Ramos (cell line): ENCODE measurements around the gene SNX5.

Experiments used
- in situ Hi-C: fragments of 300-500 bp; cut with MboI; formaldehyde crosslinking; loops from one replicate; pipeline ENCODE4 v1.14.3; 2022; ENCODE audit warnings: low sequenced_read_pairs; ENCODE audit not compliant: unreplicated experiment

SNX5 gene

DNA sequence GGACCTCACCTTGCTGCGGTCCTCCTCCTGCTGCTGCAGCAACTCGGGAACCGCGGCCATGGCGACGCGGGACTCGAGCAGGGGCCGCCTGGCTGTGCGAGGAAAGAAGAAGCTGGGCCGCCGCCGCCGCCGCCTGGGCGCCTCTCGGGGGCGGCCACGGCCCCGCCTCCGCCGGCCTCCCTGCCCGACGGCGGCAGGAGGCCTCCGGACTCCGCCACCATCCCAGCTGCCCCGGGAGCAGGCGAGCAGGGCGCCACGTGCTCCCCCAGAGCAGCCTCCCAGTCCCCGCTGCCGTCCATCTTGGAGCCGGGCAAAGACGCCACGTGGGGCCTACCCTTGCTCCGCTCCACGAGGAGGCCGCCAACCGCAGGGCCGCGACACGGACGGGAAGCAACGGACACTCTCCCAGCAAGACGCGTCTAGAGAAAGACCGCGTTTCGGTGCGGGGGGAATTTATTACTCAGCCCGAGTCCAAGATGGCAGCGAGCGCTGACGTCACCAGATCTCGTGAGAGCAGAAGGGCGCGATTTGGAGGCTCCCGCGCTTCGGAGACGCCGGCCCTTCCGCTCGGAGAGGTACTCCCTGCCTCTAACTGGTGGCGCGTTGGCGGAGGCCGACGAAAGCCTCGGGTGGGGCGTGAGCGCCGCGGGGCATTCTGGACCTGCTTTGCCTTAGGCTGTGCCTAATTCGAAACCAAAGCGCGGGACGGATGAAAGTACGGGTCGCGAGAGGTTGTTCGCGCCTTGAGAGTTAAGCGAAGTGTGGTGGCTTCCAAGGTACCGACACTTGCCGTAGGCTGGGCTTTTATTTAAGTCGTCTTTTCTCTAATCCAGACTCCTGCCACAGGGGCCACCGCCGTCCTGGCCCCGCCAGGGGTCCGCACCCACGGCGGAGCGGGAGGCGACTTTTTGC is at the start of gene SNX5, which contains the start of gene MGME1:
SNX5 (minus strand) TSS at position 429 of the 912 bp plus-strand sequence; CDS start at position 60, 369 bp downstream.
MGME1 (plus strand) TSS at position 653 of the 912 bp plus-strand sequence. CDS start 842 bp downstream, outside the sequence.
- in situ Hi-C loops, result no loop called here

DNA sequence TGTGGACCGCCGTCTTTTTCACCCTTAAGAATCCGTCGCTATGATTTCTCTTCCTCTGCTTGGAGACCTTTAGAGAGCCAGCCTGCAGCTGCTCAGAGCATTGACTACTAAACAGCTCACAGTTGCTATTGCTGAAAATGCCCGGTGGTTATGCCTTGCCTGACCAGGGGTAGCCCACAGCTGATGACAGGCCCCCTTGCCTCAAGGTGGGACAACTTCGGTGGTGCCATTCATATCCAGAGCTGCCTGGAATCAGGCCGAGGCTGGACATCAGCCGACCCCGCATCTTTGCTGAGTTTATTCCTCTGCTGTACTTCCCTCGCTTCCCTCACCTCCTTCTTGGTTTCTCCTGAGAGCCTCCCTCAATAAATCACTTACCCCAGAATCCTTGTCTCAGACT is 49.5 kb upstream of the SNX5 start:
- in situ Hi-C loops, result no loop called here

DNA sequence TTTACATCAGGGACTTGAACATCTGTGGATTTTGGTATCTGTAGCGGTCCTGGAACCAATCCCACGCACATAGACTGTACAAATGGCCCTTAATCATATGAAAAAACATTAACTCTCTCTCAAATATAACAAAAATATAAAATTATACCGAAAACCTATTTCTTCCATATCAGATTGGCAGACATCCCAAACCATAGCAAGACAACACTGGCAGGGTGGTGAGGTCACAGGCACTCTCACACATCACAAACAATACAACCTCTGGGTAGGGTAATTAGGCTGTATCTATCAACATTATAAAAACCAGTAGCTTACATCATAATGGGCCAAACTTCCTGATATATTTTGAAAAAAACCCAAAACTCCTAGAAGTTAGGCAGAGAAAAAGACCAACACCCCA is 48.2 kb upstream of the SNX5 start:
- in situ Hi-C loops, result no loop called here

DNA sequence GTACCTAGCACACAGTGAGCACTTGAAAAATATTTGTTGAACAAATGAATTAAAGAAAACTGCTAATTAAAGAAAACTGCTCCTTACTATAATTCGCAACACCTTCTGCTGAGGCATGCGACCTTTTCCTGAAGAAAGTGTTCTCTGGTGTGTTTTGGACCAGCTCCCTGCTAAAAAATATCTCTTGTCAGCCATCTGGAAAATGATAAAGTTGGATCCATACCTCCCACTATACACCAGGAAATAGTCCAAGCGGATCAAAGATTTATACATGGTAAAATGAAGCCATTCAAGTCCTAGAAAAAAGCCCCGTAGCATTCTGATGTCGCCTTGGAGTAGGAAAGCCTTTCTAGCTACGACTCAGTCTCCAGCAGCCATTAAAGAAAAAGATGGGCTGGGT is 45.8 kb upstream of the SNX5 start:
- in situ Hi-C loops, result no loop called here

DNA sequence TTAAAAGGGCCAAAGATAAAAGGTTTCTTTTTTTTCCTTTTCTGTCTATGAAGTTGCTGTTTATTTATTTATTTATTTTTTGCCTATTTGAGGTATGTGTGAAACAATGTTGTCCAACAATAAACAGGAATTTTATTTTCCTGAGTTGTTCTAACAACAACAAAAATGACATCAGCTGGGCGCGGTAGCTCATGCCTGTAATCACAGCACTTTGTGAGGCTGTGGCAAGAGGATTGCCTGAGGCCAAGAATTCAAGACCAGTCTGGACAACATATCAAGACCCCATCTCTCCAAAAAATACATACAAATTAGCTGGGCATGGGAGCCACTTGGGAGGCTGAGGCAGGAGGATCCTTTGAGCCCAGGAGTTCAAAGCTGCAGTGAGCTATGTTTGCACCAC is 44.3 kb upstream of the SNX5 start:
- in situ Hi-C loops, result no loop called here

DNA sequence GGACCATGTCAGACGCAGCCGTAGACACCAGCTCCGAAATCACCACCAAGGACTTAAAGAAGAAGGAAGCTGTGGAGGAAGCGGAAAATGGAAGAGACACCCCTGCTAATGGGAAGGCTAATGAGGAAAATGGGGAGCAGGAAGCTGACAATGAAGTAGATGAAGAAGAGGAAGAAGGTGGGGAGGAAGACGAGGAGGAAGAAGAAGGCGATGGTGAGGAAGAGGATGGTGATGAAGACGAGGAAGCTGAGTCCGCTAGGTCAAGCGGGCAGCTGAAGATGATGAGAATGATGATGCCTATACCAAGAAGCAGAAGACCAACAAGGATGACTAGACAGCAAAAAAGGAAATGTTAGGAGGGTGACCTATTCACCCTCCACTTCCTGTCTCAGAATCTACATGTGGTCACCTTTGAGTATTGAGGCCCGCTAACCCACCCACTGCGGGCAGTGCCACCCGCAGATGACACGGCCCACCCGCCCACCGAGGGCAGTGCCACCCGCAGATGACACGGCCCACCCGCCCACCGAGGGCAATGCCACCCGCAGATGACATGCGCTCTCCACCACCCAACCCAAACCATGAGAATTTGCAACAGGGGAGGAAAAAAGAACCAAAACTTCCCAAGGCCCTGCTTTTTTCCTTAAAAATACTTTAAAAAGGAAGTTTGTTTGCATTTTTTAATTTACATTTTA is 43.5 kb upstream of the SNX5 start:
- in situ Hi-C loops, result no loop called here

DNA sequence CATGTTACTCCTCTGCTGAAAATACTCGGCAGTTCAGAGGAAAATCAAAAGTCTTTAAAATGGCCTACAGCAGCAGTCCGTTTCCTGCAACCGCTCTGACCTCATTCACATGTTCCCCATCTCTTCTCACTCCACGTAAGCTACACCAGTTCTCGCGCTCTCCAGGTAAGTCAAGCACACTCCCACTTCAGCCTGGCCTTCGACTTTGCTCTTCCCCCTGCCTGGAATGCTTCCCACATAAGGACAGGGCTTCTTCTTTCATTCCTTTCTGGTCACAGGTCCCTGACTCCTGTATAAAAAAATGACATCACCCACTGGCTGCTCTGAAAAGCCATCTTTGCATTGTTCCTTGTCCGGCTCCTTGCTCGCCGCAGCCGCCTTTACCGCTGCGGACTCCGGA is 42.9 kb upstream of the SNX5 start:
- in situ Hi-C loops, result no loop called here

DNA sequence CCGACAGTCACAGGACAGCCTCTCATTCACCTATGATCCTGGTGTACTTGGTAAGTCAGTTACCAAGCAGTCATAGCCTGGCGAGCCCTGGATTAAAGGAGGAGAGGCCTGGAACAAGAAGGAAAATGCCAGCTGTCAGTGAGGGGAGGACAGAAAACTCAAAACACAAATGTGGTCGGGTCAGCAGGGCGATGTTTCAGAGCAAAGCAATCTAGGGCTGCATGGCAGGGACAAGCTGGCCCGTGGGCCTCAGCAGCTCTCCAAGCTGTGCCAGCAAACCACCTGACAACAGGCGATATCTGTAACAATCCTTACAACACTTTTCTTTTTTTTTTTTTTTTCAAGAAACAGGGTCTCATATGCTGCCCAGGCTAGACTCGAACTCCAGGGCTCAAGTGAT is 40.5 kb upstream of the SNX5 start:
- in situ Hi-C loops, result no loop called here

DNA sequence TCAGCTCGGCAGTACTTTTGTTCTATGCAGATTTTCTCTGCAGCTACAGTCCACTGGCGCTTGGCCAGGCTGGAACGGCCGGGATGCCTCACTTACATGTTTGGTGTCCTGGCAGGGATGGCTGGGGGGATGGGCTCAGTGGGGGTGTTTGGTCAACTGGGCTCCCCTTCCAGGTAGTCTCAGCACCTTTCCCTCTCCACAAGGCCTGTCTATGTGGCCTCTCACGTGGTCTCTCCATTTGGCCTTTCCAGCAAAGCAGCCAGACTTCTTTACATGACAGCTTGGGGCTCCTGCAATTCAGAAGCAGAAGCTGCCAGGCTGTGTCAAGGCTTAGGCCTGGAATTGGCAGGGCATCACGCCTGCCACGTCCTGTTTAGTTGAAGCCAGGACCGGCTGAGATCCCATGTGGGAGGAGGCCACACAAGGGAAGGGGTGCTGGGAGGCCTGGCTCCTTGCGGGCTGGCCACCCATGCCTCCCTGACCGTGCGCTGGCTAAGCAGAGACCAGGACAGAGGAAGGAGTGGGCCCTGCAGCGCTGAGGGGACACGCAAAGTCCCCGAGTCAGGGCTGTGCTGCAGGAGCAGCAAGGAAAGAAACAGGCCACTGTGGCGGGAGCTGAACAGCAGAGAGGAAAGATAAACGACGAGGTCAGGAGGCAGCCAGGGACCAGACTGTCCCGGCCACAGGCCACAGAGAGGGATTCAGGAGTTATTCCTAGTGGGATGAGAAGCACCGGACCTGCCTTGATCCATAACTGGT is 39.1 kb upstream of the SNX5 start:
- in situ Hi-C loops, result no loop called here

DNA sequence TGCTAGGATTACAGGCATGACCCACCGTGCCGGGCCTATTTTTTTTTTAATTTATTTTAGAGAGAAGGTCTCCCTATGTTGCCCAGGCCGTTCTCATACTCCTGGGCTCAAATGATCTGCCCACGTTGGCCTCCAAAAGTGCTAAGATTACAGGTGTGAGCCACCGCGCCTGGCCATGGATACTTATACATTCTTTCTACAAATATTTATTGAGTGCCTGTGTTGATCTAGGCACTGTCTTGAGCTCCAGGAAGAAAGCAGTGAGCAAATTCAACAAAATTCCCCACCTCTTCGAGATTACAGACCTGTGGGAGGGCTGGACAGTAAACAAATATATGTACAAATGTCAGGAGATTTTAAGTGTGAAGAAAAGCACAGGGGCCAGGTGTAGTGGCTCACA is 38.1 kb upstream of the SNX5 start:
- in situ Hi-C loops, result no loop called here

DNA sequence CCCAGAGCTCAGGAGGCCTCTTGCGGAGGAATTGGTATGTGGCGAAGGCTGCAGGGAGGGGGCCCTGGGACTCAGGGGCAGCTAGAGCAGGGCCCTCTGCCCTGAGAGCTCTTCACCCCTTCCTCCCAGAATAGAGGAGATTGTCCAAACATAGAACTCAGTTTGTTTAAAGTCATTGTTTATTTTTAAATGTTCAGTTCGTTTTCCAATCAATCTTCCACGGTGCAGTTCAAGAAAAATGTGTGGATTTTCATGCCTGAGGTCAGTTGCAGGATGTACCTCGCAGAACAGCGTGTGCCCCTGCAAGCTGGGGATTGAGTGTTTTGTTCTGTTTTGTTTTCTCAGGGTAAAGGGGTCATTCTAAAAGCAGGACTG is 37.4 kb upstream of the SNX5 start:
- in situ Hi-C loops, result no loop called here

DNA sequence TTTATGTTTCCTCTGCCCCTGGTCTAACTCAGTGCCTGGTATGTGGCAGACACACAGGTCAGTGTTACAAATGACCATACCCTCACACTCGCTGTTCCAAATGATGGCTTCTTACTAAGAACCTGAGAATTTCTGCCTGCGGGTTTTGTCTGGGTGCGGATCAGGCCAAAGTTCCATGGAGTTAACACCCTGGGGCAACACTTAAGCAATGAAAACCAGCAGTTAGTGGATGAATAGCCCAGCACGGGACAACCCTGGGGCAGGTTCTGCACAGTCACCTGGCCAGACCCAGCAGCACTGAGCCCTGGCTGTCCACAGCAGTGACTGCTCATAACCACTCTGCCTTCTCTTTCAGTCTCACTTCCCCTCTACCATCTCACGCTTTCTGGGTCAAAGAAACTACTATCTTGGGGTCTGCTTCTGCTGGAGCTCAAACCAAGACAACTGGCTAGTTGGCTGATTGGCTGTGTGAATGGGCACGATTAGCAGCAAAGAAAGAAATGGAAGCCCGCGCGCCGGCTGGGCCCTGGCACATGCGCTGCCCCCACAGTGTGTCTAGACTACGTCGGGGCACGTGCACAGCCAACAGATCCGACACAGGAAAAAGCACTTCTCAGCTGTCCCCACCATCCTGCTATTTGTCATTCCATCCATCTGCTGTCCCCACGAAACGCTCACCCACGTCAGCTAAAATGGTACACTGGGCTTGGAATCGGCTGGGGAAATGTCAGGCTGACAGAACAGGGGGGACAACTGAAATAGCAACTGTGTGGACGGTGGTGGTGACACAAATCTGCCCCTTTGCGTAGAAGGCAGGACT is 36.8 kb upstream of the SNX5 start:
- in situ Hi-C loops, result no loop called here

DNA sequence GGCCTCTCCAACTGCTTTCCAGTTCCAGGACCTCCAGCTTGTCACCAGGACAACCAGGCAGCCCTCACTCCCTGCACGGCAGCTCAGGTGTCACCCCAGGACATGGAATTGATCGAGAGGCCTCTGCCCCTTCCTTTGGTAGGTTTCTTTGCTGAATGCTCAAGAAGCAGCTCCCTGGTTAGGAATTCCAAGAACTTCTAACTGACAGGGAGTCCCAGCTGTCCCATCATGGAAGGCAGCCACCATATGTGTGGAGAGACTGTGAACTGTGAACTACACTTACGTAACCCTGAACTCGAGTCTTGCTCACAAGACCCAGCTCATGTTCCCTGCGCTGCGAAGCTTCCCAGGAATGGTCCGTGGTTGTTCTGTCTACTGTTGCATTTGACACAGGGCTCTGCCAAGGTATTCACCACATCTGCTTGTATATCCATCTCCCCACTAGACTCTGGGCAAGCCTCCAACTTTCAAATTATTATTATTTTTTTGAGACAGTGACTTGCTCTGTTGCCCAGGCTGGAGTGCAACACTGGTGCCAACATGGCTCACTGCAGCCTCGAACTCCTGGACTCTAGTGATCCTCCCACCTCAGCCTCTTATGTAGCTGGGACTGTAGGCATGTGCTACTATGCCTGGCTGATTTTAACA is 35.9 kb upstream of the SNX5 start:
- in situ Hi-C loops, result no loop called here

DNA sequence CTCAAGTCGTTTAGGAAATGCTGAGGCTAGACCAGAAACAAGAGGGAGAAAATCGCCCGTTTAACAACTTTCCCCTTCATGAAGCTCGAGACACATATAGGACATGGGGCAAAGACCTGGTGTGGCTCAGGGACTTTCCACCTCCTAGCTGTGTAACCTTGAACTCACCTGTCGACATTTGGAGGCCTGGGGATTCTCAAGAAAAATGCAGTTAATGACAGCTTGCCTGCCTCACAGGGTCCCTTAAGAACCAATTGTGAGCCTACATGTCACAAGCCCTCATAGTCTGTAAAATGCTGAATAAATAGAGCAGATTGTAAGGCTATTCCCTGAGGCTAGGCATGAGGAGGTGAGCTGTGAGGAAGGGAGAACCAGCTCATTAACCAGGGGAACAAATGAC is 35.3 kb upstream of the SNX5 start:
- in situ Hi-C loops, result no loop called here

DNA sequence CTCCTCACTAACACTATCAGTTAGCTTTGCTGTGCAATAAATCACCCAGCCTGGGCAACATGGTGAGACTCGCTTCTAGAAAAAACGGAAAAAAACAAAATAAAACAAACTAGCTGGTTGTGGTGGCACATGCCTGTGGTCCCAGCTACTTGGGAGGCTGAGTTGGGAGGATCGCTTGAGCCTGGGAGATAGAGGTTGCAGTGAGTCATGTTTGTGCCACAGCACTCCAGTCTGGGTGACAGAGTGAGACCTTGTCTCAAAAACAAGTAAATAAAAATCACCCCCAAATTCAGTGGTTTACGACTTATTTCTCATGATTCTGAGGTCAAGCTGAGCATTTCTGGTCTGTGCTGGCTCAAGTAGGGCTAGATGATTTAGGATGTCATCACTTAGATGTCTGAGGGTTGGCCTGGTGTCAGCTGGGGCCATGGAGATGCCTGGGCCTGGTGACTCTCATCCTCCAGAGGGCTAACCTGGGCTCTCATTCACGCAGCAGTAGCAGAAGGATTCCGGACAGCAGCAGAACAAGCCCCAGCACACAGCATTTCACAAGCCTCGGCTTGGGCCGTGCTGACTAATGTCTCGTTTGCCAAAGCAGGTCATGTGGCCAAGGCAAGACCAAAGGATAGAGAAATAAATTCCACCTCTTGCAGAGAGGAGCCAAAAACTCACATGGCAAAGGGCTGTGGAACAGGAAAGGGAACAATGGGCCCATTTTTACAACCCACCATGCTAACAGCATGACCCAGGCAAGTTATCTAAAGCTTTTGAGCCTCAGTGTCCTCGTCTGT is 32.7 kb upstream of the SNX5 start:
- in situ Hi-C loops, result no loop called here

DNA sequence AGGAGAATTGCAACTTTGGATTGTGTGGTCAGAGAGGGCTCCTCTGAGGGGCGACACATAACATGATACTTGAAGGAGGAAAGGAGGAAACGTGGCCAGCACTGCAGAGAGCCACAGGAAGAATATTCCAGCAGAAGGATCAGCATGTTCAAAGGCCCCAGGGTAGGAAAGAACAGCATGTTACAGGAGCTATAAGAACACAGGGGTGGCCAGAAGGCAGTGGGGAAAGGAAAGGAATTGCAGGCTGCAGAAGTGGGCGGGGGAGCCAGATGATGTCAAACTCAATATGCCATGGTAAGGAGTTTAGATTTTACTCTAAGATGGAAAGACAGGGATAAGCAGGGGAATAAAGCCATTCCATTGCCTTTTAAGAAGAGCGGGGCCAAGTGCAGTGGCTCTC is 31.0 kb upstream of the SNX5 start:
- in situ Hi-C loops, result loop anchor here (10.0 kb wide), 1 partner anchor 325 kb away; no protein-coding TSS in a partner anchor

DNA sequence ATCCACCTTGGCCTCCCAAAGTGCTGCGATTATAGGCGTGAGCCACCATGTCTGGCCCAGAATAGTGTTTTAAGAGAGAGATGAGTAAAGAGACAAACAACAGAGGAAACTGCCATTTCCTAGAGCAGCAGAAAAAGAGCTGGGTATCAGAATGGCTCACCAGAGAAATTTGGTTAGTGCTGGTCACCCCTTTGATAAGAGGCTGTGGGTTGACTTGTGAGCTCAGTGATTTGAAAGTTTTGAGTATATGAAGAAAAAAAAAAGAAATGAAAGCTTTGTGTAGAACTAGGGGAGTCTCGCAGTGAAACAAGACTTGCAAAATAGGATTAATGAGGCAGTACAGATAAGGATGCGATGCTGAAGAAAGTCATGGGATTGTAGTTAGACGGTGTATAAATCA is 29.9 kb upstream of the SNX5 start:
- in situ Hi-C loops, result loop anchor here (10.0 kb wide), 1 partner anchor 324 kb away; no protein-coding TSS in a partner anchor

DNA sequence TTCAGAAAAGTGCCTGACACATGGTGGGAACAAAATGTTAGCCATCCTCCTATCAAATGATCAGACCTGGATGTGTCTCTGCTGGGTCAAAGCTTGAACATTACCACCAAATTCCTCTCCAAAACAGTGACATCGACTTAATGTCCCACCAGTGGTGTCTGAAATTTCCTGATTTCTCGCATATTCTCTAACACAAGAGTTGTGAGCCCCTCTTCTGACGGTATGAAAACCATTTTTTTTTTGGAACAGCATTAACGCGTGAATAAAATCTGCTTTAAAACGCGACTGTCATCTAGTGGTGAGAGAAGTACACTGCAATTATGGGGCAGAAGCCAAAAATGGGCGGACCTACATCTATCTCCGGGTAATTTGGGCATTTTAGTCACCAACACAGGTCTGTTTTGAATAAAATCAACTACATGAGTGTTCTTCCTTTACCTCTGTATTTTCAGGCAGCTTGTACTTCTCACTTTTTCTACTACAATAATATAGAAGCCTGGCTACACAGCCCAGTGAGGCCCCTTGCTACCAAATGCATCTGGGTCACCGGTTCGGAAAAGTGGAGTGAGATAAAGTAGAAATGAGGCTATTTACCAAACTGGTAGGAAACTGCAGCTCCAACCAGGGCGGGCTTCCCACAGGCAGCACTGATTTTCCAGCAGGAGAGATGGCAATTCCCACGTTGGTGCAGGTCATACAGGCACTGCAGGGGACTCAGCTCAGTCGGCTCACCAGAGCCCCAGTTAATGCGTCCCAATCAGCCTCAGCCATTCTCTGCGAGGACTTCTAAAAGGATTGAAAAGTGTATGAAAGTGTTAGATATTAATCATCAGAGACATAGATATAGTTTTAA is 27.6 kb upstream of the SNX5 start:
- in situ Hi-C loops, result loop anchor here (10.0 kb wide), 1 partner anchor 321 kb away; no protein-coding TSS in a partner anchor
